NCI-H128 (cell line): ENCODE data around the gene IFI44L.

ENCODE experiments used
- DNase-seq: peaks from one replicate; lab custom pipeline; 2025; ENCODE audit not compliant: unreplicated experiment; lab: John Stamatoyannopoulos, UW

IFI44L gene

GRCh38 chr1:78687315-78687714 is 67.1 kb downstream of the IFI44L start:
- DNase-seq, result no peak

DNA sequence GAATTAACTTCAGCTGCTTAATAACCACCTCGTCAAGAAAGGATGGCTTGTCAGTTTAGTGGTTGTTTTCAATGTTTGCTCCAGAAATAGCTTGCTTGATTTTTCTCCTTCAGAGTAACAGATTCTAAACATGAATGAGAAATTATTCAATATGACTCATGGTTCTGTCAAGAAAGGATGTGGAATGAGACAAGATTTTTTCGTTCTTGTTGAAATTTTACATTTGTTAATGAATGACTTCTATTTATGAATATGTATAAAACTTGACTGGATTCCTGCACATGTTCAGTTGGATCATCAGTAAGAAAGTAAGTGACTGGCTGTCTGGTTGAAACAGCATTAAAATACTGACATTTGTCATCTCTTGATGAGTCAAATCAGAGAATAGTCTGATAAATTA is 67.7 kb downstream of the IFI44L start:
- DNase-seq, result no peak

DNA sequence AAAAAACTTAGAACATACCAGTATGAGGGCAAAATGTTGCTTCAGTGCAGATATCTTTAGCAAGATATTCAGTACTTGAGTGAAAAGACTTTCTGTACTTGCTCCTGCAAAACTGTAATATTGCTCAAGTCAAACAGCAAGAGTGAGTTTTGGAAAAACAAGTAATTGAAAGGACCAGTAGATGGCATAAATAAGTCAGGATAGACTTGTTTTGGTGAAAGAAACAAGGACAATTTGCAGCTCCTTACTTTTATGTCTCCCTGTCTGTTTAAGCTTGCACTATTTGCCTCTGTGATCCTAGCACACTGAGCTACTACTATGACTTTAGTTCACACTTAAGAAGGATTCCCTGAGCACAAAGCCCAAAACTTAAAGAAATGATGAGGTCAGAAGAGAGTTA is 68.4 kb downstream of the IFI44L start:
- no peak for DNase-seq

DNA sequence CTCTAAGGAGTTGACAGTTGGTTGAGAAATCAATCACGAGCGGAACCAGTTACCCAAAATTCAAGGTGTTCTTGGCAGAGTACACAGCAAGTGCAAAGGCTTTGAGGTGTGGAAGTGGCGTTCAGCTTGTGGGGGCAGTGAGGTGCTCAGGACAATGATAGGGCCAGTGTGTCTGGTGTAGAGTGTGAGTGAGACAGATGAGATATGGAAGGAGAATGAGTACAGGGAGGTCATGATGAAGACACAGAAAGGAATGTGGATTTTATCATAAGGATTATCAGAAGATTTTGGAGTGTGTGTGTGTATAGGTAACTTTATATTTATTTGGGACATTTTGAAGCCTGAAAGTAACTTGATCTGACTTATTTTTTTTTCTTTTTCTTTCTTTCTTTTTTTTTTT is 70.3 kb downstream of the IFI44L start:
- no peak for DNase-seq

DNA sequence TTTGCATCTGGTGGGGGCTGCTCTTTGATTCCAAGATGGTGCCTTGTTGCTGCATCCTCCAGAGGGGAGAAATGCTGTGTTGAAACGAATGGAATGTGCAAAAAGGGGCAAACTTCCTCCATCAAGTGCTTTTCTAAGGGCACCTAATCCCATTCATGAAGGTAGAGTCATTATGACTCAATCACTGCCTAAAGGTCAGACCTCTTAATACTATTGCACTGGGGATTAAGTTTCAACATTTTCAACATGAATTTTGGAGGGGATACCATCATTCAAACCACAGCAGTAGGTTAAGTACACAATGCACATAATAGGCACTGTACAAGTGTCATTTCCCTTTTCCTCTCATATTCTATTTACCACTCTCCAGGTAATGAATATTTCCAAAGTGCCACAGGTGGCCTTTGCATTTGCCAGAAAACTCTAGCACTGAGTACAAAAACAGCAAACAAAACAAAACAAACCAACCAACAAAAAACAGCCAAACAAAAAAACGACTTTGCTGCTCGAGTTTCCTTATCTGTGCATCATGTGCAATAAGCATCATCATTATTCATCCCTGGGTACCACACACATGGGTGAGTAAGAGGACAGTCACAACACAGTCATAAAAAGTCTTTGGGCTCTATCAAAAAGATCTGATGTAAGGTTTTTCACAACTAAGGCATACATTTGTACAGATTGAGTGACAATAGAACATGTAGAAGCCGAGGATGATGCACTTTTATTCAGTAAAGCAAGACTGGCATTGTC is 71.9 kb downstream of the IFI44L start:
- DNase-seq, result no peak
